Measurements from ENCODE around the gene SFRP5. TPM values are rescaled to one million over a fixed set of nuclear protein-coding genes. Genes with fewer than 3 reads are reported as not detected.

Gene SFRP5
- total RNA-seq, 1 donor from 2014 or later: 1.6 TPM

- Histone ChIP-seq H3K36me3 (ENCODE audit: control insufficient read depth in 3 of 3, insufficient read depth in 3 of 3, low read length in 3 of 3) (peaks cover 0 to 5% (median 0%) of the 10 kb centered on the region in 3 donors), H3K4me1 (ENCODE audit: control insufficient read depth in 3 of 3, insufficient read depth in 3 of 3, low read length in 3 of 3) (peaks cover 21 to 28% (median 23%) of the 10 kb centered on the region in 3 donors), H3K9me3 (ENCODE audit: control insufficient read depth in 3 of 3, low read length in 3 of 3) (no peaks in the 10 kb centered on the region)
Measured at GRCh38 chr10:97717627-97718026, 54.2 kb downstream of the SFRP5 start.

More at GRCh38 chr10:97717627-97718026, 54.2 kb downstream of the SFRP5 start:
- Histone ChIP-seq H3K9ac (ENCODE audit: low read depth in 1 of 3, low read length in 3 of 3) (no peak overlapping the region), H3K4me3 (ENCODE audit: low read length in 3 of 3) (no peak overlapping the region), H3K27me3 (ENCODE audit: control insufficient read depth in 3 of 3, insufficient read depth in 3 of 3, low read length in 3 of 3) (peaks cover 0 to 10% (median 0%) of the 10 kb centered on the region in 3 donors), H3K27ac (ENCODE audit: low read depth, low read length) (no peak overlapping the region)

Other genes starting within 250 kb of the SFRP5 start
- gene ANKRD2, start 199.2 kb downstream of the SFRP5 start, total RNA-seq: 8.9 TPM
- gene HOGA1, start 187.6 kb downstream of the SFRP5 start, total RNA-seq: 1.6 TPM
- gene C10orf62, start 182.3 kb downstream of the SFRP5 start, total RNA-seq: under 0.01 TPM
- 1.0 TPM for gene MORN4, start 138.5 kb downstream of the SFRP5 start, total RNA-seq
- 5.2 TPM for gene PI4K2A, start 131.3 kb downstream of the SFRP5 start, total RNA-seq
- 5.2 TPM for gene AVPI1, start 84.8 kb downstream of the SFRP5 start, total RNA-seq
- 17.2 TPM for gene MARVELD1, start 58.3 kb downstream of the SFRP5 start, total RNA-seq
- gene ZFYVE27, start 34.9 kb downstream of the SFRP5 start, total RNA-seq: 8.4 TPM
- not detected for gene GOLGA7B, start 77.8 kb upstream of the SFRP5 start, total RNA-seq